Measurements from ENCODE around the gene DIAPH1.
"Not testable (repeated sequence)": the region's sequence is repeated elsewhere in the genome, so short reads cannot be mapped to it uniquely, and the experiment has no call there.

Gene DIAPH1

DNA sequence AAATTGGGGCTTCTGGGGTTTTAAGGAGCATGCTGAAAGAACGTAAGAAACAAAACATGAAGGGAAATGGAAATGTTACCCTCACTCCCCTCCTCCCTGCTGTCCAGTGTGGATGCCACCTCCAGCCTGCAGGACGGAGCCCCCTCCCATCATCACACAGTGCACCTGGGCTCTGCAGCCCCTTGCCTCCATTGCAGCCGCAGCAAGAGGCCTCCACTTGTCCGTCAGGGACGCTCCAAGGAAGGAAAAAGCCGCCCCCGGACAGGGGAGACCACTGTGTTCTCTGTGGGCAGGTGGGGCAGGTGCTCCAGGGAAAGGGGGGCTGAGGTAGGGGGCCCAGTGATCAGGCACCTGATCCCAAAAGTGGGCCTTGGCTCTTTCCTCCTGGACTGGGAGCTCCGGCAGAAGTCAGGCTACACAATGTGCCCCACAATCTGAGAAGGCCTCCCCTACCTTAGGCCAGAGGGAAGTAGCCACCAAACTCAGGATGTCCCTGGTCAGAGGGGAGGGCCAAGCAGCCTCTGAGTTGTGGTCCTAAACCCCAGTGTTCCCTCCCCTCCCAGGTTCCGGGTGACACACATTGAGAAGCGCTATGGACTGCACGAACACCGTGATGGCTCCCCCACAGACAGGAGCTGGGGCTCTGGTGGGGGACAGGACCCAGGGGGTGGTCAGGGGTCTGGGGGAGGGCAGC, 20.7 kb upstream of the DIAPH1 start:
- no peak for DNase-seq

DNA sequence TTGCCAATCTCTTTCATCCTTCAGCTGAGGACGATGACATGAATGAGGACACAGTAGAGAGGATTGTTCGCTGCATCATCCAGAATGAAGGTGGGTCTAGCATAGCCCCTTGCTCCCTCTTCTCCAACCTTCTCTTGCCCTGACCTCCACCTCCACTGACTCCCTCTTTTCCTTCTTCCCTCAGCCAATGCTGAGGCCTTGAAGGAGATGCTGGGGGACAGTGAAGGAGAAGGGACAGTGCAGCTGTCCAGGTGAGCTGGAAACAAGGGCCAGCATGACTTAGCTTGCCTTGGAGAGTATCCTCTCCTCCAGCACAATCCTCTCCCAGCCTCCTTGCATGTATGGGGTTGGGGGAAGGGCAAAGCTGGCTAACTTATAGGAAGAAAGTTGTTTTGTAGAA, 20.0 kb upstream of the DIAPH1 start:
- no peak for DNase-seq

- peak; percentile 60 for DNase-seq
Observed at GRCh38 chr5:141637767-141638419, 19.1 kb upstream of the DIAPH1 start.

GRCh38 chr5:141637123-141637766, 18.4 kb upstream of the DIAPH1 start:
- DNase-seq = peak; percentile 63

DNA sequence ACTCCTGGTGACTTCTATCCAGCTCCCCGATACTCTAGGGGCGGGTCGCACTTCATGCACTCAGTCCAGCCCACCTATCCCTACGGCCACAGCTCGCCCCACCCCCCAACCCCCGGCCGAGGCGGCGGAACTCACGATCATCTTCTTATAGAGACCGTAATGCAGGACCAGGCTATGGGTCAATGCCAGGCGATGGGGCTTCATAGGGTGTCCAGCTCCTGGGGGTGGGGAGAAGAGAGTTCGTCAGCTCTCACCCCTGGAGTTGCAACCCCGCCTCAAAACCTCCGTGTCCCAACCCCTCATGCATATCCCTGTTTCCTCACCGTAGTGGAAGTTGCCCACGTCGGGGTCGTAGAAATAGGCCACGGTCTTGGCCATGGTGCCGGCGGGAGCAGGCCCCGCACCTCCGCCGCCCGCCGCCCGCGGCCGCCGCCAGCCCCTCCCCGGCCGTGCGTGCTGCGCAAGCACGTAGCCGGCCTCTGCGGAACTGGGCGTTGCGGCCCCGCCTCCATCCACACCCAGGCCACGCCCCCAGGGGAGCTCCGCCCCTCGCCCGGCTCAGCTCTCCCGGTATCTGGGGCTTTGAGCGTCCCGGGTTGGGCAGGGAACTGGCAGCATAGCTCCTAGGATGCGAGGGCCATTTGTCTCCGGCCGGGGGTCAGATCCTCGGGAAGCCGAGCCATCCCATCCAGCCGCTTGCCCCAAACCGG, 17.8 kb upstream of the DIAPH1 start, which contains the start of the genes HDAC3 and RELL2:
HDAC3 (minus strand) TSS at position 437 of the 710 bp plus-strand sequence; CDS start at position 378, 59 bp downstream.
RELL2 (plus strand) TSS at position 585 of the 710 bp plus-strand sequence. CDS start 1,229 bp downstream, outside the sequence.
- DNase-seq = peak; percentile 93

- no peak for DNase-seq
Observed at GRCh38 chr5:141636106-141636412, 17.3 kb upstream of the DIAPH1 start.

DNA sequence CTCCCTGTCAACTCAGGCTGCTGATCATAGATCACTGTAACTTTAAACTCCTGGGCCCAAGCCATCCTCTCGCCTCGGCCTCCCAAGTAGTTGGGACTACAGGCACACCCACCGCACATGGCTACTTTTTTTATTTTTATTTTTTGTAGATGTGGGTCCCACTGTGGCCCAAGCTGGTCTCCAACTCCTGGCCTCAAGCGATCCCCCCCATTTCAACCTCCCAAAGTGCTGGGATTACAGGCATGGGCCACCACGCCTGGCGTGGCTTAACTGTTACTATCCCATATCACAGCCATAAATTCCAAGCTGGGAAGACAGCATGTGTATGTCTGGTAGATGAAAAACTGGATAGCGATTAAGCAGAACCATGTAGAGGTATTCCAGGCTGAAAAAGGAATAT, 16.8 kb upstream of the DIAPH1 start:
- no peak for DNase-seq

GRCh38 chr5:141634720-141635119, 15.9 kb upstream of the DIAPH1 start:
- DNase-seq = no peak

DNA sequence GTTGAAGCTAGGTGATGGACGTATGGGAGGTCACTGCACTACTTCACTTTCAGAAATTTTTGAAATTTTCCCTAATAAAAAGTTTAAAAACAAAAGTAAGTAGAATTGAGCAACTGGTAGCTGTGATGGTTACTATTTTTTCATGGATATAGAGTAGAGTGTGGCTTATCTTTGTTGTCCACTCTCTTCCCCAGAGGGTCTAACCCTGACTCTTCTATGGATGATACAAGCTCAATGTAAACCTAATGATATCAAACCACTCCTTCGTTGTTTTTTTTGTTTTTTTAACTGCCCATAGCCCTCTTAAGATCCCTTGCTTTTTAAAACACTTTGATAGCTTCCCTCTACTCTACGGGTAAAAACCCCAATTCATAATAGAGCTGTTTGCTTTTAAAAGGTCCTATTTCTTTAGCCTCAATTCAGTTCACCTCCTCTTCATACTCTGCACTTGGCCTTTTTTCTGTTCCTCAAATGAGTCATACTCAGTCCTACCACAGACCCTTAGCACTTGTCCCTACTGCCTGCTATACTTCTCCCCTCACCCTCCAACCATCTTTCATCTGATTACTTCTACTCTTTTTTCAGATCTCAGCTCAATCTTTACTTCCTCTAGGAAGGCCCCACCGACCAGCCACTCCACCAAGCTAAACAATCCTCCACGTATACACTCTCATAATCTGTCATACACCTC, 15.2 kb upstream of the DIAPH1 start:
- no peak for DNase-seq

DNA sequence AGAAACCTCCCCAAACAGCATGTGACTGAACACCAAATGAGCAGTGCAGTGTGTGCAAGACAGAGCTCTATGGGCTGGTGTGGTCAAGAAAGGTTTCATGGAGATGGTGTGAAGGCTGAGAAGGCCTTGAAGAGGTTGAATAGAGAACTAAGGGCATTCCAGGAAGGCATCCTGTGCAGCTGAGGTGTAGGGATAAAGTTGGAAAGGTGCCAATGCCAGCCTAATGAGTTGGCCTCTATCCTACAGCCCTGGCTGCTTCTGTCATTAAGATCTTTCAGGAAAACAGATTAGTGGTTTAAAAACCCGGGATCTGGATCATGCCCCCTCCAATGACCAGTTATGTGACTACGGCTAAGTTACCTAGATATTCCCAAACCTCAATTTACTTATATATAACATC, 13.8 kb upstream of the DIAPH1 start:
- DNase-seq = no peak

DNA sequence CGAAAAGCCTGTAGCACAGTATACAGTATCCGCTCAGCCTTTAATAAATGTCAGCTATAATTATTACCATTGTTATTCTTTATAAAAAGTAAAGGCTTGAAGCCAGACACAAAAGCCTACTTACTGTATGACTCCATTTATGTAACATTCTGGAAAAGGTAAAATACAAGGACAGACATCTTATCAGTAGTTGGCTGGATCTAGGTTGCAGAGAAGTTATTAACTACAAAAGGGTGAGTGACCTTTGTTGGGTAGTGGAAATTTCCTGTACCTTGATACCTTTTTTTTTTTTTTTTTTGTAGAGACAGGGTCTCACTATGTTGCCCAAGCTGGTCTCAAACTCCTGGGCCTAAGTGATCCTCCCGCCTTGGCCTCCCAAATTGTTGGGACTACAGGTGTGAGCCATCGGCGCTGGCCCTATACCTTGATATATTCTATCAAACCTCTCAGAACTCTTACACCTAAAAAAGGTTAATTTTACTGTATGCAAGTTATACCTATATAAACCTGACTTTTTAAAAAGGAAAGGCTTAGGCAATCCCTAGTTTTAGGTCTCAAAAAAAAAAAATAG, 11.9 kb upstream of the DIAPH1 start:
- no peak for DNase-seq

DNA sequence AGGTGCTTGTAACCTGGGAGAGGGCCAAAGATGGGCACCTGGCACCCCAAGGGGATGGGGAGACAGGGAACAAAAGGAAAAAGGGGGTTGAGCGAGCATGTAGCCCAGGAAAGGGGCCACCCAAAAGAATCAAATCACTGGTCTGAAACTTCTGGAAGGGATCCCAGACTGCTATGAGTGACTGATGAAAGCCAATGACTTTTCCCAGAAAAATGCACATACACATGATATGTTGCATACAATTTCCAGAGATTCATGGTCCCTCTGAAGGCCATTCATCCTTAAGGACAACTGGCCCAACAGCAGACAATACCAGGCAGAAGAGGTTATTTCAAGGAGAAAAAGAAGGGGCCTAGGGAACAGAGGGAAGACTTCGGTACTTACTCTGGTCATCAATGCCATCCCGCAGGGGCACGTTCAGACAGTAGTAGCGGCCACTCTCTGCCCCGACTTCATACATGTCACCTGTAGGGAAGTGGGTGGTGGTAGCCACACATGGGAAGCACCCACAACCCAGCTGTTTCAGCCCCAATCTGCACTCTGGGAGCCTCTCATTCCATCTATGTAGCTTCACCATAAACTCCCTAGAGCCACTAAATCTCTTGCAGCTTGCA, 9.5 kb upstream of the DIAPH1 start:
- DNase-seq = no peak

DNA sequence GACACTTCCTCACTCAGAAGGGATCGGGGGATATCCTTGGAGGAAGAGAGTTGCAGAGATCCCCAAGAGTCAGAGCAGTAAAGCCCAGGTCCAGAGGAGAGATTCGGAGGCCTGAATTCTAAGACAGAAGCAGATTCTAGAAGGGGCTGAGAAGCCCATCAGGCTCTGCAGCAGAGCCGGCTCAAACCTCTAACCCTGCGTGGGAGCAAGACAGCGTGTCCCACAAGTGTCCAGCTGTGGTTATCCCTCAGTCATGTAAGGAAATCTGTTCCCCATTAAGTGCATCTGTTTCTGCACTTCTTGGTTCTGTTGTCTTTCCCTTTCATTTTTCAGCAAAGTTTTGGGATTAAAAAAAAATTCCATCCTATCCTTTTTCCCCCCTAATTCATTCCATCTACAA, 4.8 kb upstream of the DIAPH1 start:
- DNase-seq = no peak

DNA sequence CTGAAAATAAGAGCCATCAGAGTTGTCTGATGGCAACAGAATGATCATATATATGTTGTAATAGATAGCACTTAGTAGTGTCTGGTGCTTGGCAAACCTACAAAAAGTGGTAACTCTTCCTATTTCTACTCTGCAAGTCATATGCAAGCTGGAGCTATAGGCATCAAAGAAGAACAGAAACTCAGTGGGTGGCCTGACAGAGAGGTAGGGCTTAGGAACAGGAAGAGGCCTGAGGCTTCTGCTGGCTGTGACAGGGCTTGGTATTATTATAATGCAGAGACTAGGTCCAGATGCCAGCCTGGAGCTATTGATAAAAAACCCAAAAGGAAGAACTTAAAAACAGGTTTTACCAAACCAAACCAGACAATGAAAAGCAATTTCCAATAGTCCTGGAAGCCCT, 4.4 kb upstream of the DIAPH1 start:
- DNase-seq = peak; percentile 39

GRCh38 chr5:141618030-141618803, 583 bp downstream of the DIAPH1 start:
- DNase-seq = peak; percentile 73

GRCh38 chr5:141617682-141618029, 1.1 kb downstream of the DIAPH1 start:
- DNase-seq = no peak

DNA sequence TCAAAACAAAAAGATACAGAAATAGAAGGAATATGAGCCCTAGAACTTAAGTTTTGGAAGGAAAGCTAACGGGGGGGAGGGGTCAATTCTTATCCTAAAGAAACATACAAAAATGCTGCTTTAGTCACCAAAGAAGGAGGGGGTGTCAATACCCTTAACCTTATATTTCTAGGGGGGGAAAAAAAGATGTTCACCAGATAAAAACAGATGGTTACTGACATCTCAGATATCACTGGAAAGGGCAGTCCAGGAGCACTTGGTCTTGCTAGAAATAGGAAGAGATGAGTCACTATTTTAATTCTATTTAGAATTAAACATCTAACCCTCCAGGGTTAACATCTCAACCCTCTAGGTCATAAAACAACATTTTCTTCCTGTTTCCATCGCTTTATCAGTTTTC, 1.7 kb downstream of the DIAPH1 start:
- DNase-seq = no peak

GRCh38 chr5:141615991-141616720, 2.6 kb downstream of the DIAPH1 start:
- no peak for DNase-seq

- no peak for DNase-seq
Observed at GRCh38 chr5:141613344-141613743, 5.5 kb downstream of the DIAPH1 start.

DNA sequence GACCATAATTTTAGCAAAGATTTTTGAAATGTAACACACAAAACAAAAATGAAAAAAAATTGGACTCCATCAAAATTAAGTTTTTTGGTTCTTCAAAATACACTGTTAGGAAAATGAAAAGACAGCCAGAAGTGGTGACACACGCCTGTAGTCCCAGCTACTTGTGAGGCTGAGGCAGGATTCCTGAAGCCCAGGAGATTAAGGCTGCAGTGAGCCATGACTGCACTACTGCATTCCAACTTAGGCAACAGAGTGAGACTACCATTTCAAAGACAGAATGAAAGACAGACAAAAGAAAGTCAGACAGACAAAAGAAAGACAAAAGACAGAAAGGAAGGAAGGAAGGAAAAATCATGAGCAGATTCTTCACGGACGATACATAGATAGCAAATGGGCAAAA, 7.5 kb downstream of the DIAPH1 start:
- no peak for DNase-seq

DNA sequence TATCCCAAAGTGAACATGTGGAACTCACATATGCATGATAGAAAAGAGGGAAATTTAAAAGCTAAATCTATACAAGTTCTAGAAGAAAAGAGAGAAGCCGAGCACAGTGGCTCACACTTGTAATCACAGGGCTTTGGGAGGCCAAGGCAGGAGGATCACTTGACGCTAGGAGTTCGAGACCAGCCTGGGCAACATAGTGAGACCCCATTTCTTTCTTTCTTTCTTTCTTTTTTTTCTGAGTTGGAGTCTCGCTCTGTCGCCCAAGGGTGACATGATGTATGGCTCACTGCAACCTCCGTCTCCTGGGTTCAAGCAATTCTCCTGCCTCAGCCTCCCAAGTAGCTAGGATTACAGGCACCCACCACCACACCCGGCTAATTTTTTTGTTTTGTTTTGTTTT, 8.9 kb downstream of the DIAPH1 start:
- not testable (repeated sequence) for DNase-seq

Data from stimulated activated CD4-positive, alpha-beta T cell treated with anti-CD3 and anti-CD28 coated beads, Interleukin-4, amount 100 ng/mL, for 24 hours (primary cell).